Measurements from ENCODE around the gene AKIRIN2. TPM values are rescaled to one million over a fixed set of nuclear protein-coding genes. Genes with fewer than 3 reads are reported as not detected.

AKIRIN2 gene
- total RNA-seq, 1 experiment from 2014 or later, result 68.9 TPM

DNA sequence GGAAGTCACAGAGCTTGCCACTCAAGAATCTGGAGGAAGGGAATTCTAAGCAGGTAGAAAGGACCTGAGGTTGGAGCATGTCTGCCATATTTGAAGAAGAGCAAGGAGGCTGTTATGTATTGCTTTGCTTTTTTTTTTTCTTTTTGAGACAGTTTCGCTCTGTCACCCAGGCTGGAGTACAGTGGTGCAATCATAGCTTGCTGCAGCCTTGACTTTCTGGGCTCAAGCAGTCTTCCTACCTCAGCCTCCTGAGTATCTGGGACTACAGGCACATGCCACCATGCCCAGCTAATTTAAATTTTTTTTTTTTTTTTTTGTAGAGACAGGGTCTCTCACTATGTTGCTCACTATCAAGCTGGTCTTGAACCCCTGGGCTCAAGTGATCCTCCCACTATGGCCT lies 71.3 kb downstream of the AKIRIN2 start:
- H3K9me3 ChIP-seq (ENCODE audit: low read depth, low read length, poor library complexity, severe bottlenecking), result no peaks in the 10 kb centered on the region
- no peak for TF ChIP-seq EZH2 (IDR thresholded peaks at IDR 0.05; ENCODE audit: borderline replicate concordance, low read depth, low read length, poor library complexity, severe bottlenecking)
- TF ChIP-seq, protein P1, sequence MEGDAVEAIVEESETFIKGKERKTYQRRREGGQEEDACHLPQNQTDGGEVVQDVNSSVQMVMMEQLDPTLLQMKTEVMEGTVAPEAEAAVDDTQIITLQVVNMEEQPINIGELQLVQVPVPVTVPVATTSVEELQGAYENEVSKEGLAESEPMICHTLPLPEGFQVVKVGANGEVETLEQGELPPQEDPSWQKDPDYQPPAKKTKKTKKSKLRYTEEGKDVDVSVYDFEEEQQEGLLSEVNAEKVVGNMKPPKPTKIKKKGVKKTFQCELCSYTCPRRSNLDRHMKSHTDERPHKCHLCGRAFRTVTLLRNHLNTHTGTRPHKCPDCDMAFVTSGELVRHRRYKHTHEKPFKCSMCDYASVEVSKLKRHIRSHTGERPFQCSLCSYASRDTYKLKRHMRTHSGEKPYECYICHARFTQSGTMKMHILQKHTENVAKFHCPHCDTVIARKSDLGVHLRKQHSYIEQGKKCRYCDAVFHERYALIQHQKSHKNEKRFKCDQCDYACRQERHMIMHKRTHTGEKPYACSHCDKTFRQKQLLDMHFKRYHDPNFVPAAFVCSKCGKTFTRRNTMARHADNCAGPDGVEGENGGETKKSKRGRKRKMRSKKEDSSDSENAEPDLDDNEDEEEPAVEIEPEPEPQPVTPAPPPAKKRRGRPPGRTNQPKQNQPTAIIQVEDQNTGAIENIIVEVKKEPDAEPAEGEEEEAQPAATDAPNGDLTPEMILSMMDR (conservative IDR thresholded peaks at IDR 0.05; ENCODE audit: low read depth, low read length), result no peak
- no TSS peak for BruUV-seq (replicated peaks)
- POLR2A ChIA-PET (ENCODE audit: low non-redundant PET), result no interaction called here
- H3K27ac ChIP-seq (ENCODE audit: low read depth, low read length, poor library complexity, severe bottlenecking), result no peak overlapping the region
- H3K4me1 ChIP-seq (ENCODE audit: insufficient read depth, low read length, poor library complexity, severe bottlenecking), result no peaks in the 10 kb centered on the region
- CTCF ChIA-PET, result no interaction called here
- peaks cover 3% of the 10 kb centered on the region for H3K36me3 ChIP-seq (ENCODE audit: insufficient read depth, low read length, poor library complexity, severe bottlenecking)
- no peaks in the 10 kb centered on the region for H3K27me3 ChIP-seq (replicated peaks; ENCODE audit: insufficient read depth, low read depth, low read length, poor library complexity)
- intact Hi-C loops (cut with micrococcal nuclease; ENCODE audit: unreplicated experiment), result no loop called here
- H3K4me3 ChIP-seq (ENCODE audit: low read depth, low read length, poor library complexity, severe bottlenecking), result no peak overlapping the region
- no peak for DNase-seq (ENCODE audit: low spot score)

DNA sequence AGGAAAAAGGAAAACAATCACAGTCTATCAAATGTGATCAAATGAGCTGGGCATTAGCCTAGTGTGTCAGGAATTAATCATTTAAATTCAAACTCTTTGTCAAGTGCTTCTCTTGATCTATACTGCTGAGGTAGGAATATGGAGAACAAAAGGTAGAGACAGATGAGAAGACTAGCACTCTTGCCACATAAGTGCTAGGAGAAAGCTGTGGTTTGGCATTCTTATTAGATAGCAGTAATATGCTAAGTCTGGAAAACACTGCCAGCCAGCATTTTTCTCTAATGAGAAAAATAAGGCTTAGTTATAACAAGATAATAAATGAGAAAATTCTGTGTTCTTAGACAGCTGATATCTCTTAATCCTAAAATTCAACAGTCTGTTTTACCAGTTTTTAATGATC lies 73.2 kb downstream of the AKIRIN2 start:
- CTCF ChIA-PET, result no interaction called here
- H3K36me3 ChIP-seq (ENCODE audit: insufficient read depth, low read length, poor library complexity, severe bottlenecking), result peaks cover 3% of the 10 kb centered on the region
- no peak for DNase-seq (ENCODE audit: low spot score)
- no TSS peak for BruUV-seq (replicated peaks)
- H3K9me3 ChIP-seq (ENCODE audit: low read depth, low read length, poor library complexity, severe bottlenecking), result no peaks in the 10 kb centered on the region
- intact Hi-C loops (cut with micrococcal nuclease; ENCODE audit: unreplicated experiment), result no loop called here
- H3K4me1 ChIP-seq (ENCODE audit: insufficient read depth, low read length, poor library complexity, severe bottlenecking), result no peaks in the 10 kb centered on the region
- H3K27ac ChIP-seq (ENCODE audit: low read depth, low read length, poor library complexity, severe bottlenecking), result no peak overlapping the region
- no peak overlapping the region for H3K4me3 ChIP-seq (ENCODE audit: low read depth, low read length, poor library complexity, severe bottlenecking)
- TF ChIP-seq, protein P1 (conservative IDR thresholded peaks at IDR 0.05; ENCODE audit: low read depth, low read length), result no peak
- no peak for TF ChIP-seq EZH2 (IDR thresholded peaks at IDR 0.05; ENCODE audit: borderline replicate concordance, low read depth, low read length, poor library complexity, severe bottlenecking)
- H3K27me3 ChIP-seq (replicated peaks; ENCODE audit: insufficient read depth, low read depth, low read length, poor library complexity), result no peaks in the 10 kb centered on the region
- POLR2A ChIA-PET (ENCODE audit: low non-redundant PET), result interaction anchor here (0.6 kb wide), 1 partner anchor 18 kb away, joined by 9 read pairs; no protein-coding TSS in a partner anchor

DNA sequence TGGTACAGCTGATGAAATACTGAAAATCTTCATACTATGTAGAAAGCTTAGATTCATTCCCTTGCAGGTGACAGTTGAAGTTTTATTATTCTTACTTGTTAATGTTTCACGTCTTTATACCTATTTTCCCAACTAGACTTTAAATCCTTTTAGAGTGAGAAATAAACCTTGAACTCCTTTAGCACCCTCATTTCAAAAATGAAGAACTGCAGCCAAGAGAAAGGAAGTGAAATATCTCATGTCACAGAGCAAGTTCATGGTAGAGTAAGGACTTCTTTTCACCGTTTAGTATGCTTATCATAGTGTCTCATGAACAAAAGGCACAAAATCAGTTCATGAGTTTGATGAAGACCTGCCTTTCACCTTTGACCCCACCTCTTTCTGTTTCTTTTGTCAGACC lies 73.6 kb downstream of the AKIRIN2 start:
- intact Hi-C loops (cut with micrococcal nuclease; ENCODE audit: unreplicated experiment), result no loop called here
- Histone ChIP-seq H3K27ac (ENCODE audit: low read depth, low read length, poor library complexity, severe bottlenecking) (no peak overlapping the region), H3K4me3 (ENCODE audit: low read depth, low read length, poor library complexity, severe bottlenecking) (no peak overlapping the region), H3K4me1 (ENCODE audit: insufficient read depth, low read length, poor library complexity, severe bottlenecking) (no peaks in the 10 kb centered on the region), H3K27me3 (replicated peaks; ENCODE audit: insufficient read depth, low read depth, low read length, poor library complexity) (no peaks in the 10 kb centered on the region), H3K9me3 (ENCODE audit: low read depth, low read length, poor library complexity, severe bottlenecking) (no peaks in the 10 kb centered on the region), H3K36me3 (ENCODE audit: insufficient read depth, low read length, poor library complexity, severe bottlenecking) (peaks cover 3% of the 10 kb centered on the region)
- ChIA-PET CTCF (no interaction called here), POLR2A (ENCODE audit: low non-redundant PET) (no interaction called here)
- no peak for DNase-seq (ENCODE audit: low spot score)
- BruUV-seq (replicated peaks), result no TSS peak
- no peak for TF ChIP-seq EZH2 (IDR thresholded peaks at IDR 0.05; ENCODE audit: borderline replicate concordance, low read depth, low read length, poor library complexity, severe bottlenecking)
- TF ChIP-seq, protein P1 (conservative IDR thresholded peaks at IDR 0.05; ENCODE audit: low read depth, low read length), result no peak

Other genes with a start within 250 kb of the AKIRIN2 start
- gene SLC35A1, start 229.3 kb downstream of the AKIRIN2 start, total RNA-seq (2021), result 11.5 and 13.0 TPM in 2 replicates
- gene RARS2, start 112.2 kb downstream of the AKIRIN2 start, total RNA-seq (2021), result 44.3 and 47.2 TPM in 2 replicates
- 46.5 and 48.8 TPM in 2 replicates for gene ORC3, start 112.1 kb downstream of the AKIRIN2 start, total RNA-seq (2021)